Panc1 (cell line): ENCODE measurements around the gene TNS2. TPM values are rescaled to one million over a fixed set of nuclear protein-coding genes. Genes with fewer than 3 reads are reported as not detected.

Experiments used
- ATAC-seq: fragments of 200-7000 bp; cut with Tn5 transposase; 2 replicates; pipeline ENCODE4 v1.9.1; 2020; ENCODE audit warnings: mild to moderate bottlenecking, moderate library complexity
- BruUV-seq: library from RNA; stranded (reverse); fragments of 400-500 nt; replicated peaks from 2 replicates; lab custom pipeline; 2021; lab: Mats Ljungman, UMichigan
- CTCF ChIA-PET: fragments of 300-600 bp; sonication (Branson Sonifier 250); formaldehyde crosslinking; loops from one replicate; lab custom pipeline; 2022; ENCODE audit warnings: antibody characterized with exemption; lab: Charles Lee
- POLR2A ChIA-PET: fragments of 300-600 bp; sonication (Branson Sonifier 250); formaldehyde crosslinking; loops from one replicate; lab custom pipeline; 2022; ENCODE audit warnings: antibody characterized with exemption; lab: Charles Lee
- DNase-seq: peaks from one replicate; pipeline ENCODE4 v3.0.0-alpha.2; 2010; ENCODE audit warnings: low read depth, low spot score
- H3K27ac ChIP-seq: 2 replicates; pipeline ENCODE4 v1.5.1; 2011; ENCODE audit warnings: mild to moderate bottlenecking, low read length, inconsistent platforms
- H3K27me3 ChIP-seq: fragments of 200-500 bp; sonication (Bioruptor generic); 2 replicates; pipeline ENCODE4 v1.6.0; 2014; ENCODE audit warnings: low read length, inconsistent platforms; ENCODE audit not compliant: control insufficient read depth, insufficient read depth
- H3K36me3 ChIP-seq: fragments of 200-500 bp; sonication (Bioruptor generic); 2 replicates; pipeline ENCODE4 v1.5.1; 2014; ENCODE audit warnings: inconsistent platforms, mild to moderate bottlenecking, low read length, moderate library complexity; ENCODE audit not compliant: control insufficient read depth, insufficient read depth
- H3K4me1 ChIP-seq: 2 replicates; pipeline ENCODE4 v1.5.1; 2011; ENCODE audit warnings: inconsistent platforms, mild to moderate bottlenecking, low read length, moderate library complexity; ENCODE audit not compliant: control insufficient read depth, insufficient read depth
- H3K4me3 ChIP-seq, 2 experiments: 2 replicates each; pipeline ENCODE4 v1.5.1; 2011 to 2012; ENCODE audit warnings: low read depth in 2 of 2, low read length in 2 of 2, mild to moderate bottlenecking in 2 of 2, inconsistent platforms in 1 of 2, moderate library complexity in 1 of 2
- H3K9me3 ChIP-seq: fragments of 200-500 bp; sonication (Bioruptor generic); 2 replicates; pipeline ENCODE4 v1.5.1; 2014; ENCODE audit warnings: low read depth, mild to moderate bottlenecking, inconsistent platforms, low read length, moderate library complexity; ENCODE audit not compliant: control insufficient read depth, insufficient read depth
- POLR2AphosphoS5 ChIP-seq: IDR thresholded peaks from 2 replicates; pipeline ENCODE4 v1.6.1; 2012; ENCODE audit warnings: mild to moderate bottlenecking, low read depth, low read length, moderate library complexity
- SIN3A ChIP-seq: IDR thresholded peaks from 2 replicates; pipeline ENCODE4 v1.6.1; 2012; ENCODE audit warnings: low read depth, mild to moderate bottlenecking, low read length, moderate library complexity, borderline replicate concordance; ENCODE audit not compliant: insufficient read depth
- TCF7L2 ChIP-seq: IDR thresholded peaks from 2 replicates; pipeline ENCODE4 v1.6.1; 2011; ENCODE audit warnings: mild to moderate bottlenecking, low read depth, low read length, inconsistent platforms
- in situ Hi-C: cut with HindIII; loops from 2 replicates; pipeline ENCODE4 v1.10.0; 2016; ENCODE audit warnings: low sequenced_read_pairs, low pct_unique_long_range_greater_than_20kb
- intact Hi-C: fragments of 100-400 bp; cut with micrococcal nuclease; formaldehyde crosslinking; loops from one replicate; pipeline ENCODE4 v1.10.0; 2022; ENCODE audit not compliant: unreplicated experiment
- total RNA-seq: library from RNA; stranded (reverse); gene quantifications from one replicate; pipeline ENCODE4 v1.2.1, GENCODE V29; 2021; ENCODE audit not compliant: unreplicated experiment
- TF ChIP-seq, protein P1 (sequence below): fragments of 450-650 bp; IDR thresholded peaks from 2 replicates; pipeline ENCODE4 v1.5.1; 2017; ENCODE audit warnings: mild to moderate bottlenecking
- TF ChIP-seq, protein P2 (sequence below), 2 experiments: IDR thresholded peaks; 2 replicates each; pipeline ENCODE4 v1.6.1; 2011 to 2012; ENCODE audit warnings: low read depth in 2 of 2, control low read depth in 1 of 2, low read length in 1 of 2, mild to moderate bottlenecking in 1 of 2, moderate library complexity in 1 of 2; ENCODE audit not compliant: insufficient read depth in 1 of 2

Gene TNS2
- total RNA-seq, 1 experiment from 2014 or later = 48.1 TPM

DNA sequence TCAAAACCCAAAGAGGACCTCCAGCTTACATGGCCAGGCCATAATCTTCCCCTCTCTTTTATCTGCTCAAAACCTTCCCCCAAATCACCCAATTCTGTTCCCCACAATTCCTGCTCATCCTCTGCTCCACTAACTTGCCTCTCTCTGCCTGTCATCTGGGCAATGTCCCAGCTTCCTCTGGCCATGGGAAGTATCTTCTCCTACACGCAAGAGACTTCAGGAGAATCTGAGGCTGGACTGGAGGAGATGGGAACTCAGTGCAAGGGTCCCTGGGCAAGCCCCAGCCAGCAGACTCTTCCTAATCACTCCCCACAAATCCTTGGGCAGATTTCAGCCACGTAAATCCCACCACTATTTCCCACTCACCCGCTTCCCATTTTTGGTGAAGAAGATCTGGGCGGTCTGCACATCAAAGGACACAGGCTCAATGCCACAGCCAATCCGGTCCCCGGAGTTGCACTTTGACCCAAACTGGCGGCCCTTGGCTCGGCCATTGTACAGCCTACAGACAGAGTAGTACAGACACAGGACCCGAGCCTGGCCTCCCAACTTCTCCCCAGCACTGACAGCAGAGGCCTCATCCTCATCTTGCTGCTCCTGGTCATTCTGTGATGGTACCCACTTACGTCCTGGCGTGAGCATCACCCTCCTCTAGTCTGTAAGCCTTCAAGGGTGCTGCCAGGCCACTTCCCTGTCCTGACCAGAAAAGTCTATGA is 24.6 kb downstream of the TNS2 start:
- TF ChIP-seq POLR2AphosphoS5 (no peak), SIN3A (no peak), TCF7L2 (no peak)
- TF ChIP-seq, protein P1, sequence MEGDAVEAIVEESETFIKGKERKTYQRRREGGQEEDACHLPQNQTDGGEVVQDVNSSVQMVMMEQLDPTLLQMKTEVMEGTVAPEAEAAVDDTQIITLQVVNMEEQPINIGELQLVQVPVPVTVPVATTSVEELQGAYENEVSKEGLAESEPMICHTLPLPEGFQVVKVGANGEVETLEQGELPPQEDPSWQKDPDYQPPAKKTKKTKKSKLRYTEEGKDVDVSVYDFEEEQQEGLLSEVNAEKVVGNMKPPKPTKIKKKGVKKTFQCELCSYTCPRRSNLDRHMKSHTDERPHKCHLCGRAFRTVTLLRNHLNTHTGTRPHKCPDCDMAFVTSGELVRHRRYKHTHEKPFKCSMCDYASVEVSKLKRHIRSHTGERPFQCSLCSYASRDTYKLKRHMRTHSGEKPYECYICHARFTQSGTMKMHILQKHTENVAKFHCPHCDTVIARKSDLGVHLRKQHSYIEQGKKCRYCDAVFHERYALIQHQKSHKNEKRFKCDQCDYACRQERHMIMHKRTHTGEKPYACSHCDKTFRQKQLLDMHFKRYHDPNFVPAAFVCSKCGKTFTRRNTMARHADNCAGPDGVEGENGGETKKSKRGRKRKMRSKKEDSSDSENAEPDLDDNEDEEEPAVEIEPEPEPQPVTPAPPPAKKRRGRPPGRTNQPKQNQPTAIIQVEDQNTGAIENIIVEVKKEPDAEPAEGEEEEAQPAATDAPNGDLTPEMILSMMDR = no peak
- TF ChIP-seq, protein P2, sequence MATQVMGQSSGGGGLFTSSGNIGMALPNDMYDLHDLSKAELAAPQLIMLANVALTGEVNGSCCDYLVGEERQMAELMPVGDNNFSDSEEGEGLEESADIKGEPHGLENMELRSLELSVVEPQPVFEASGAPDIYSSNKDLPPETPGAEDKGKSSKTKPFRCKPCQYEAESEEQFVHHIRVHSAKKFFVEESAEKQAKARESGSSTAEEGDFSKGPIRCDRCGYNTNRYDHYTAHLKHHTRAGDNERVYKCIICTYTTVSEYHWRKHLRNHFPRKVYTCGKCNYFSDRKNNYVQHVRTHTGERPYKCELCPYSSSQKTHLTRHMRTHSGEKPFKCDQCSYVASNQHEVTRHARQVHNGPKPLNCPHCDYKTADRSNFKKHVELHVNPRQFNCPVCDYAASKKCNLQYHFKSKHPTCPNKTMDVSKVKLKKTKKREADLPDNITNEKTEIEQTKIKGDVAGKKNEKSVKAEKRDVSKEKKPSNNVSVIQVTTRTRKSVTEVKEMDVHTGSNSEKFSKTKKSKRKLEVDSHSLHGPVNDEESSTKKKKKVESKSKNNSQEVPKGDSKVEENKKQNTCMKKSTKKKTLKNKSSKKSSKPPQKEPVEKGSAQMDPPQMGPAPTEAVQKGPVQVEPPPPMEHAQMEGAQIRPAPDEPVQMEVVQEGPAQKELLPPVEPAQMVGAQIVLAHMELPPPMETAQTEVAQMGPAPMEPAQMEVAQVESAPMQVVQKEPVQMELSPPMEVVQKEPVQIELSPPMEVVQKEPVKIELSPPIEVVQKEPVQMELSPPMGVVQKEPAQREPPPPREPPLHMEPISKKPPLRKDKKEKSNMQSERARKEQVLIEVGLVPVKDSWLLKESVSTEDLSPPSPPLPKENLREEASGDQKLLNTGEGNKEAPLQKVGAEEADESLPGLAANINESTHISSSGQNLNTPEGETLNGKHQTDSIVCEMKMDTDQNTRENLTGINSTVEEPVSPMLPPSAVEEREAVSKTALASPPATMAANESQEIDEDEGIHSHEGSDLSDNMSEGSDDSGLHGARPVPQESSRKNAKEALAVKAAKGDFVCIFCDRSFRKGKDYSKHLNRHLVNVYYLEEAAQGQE (IDR thresholded peaks at IDR 0.05; ENCODE audit: insufficient read depth in 1 of 2, low read depth in 2 of 2, low read length in 1 of 2) = no peak
- ATAC-seq (no peak), DNase-seq (no peak)
- H3K36me3 ChIP-seq = no peaks in the 10 kb centered on the region
- H3K4me3 ChIP-seq = no peak overlapping the region
- no peaks in the 10 kb centered on the region for H3K27me3 ChIP-seq
- no peak overlapping the region for H3K27ac ChIP-seq
- no TSS peak for BruUV-seq
- 0 out of 2 replicates have a peak, but pooled peaks cover 3% of the 10 kb centered on the region for H3K4me1 ChIP-seq
- intact Hi-C loops (no loop called here), in situ Hi-C loops (no loop called here)
- H3K9me3 ChIP-seq = no peaks in the 10 kb centered on the region
- CTCF ChIA-PET = no interaction called here
- POLR2A ChIA-PET = no interaction called here

DNA sequence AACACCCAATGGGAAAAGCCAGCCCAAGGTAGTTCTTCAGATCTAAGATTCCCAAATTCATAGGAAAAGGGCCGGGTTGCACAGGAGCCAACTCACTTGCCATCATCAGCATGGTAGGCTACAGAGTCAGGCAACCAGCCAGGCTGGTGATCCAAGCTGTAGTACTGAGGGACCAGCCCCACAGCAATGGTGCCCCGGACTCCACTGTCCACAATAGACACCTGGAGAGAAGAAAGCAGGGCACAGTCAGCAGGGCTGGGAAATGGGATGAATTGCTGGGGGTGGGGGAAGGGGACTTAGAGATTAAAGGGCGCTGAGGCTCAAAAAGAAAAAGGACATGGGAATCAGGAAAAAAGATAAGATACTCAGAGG is 25.1 kb downstream of the TNS2 start:
- ATAC-seq = no peak
- TF ChIP-seq TCF7L2 = no peak
- TF ChIP-seq POLR2AphosphoS5 = no peak
- TF ChIP-seq SIN3A = no peak
- TF ChIP-seq, protein P1 = no peak
- TF ChIP-seq, protein P2 (IDR thresholded peaks at IDR 0.05; ENCODE audit: insufficient read depth in 1 of 2, low read depth in 2 of 2, low read length in 1 of 2) = no peak

More for the DNA sequence above, 25.1 kb downstream of the TNS2 start:
- no peak for DNase-seq
- Histone ChIP-seq H3K27me3 (no peaks in the 10 kb centered on the region), H3K27ac (no peak overlapping the region), H3K36me3 (no peaks in the 10 kb centered on the region), H3K9me3 (no peaks in the 10 kb centered on the region), H3K4me3 (no peak overlapping the region), H3K4me1 (0 out of 2 replicates have a peak, but pooled peaks cover 3% of the 10 kb centered on the region)
- BruUV-seq = no TSS peak
- intact Hi-C loops (no loop called here), in situ Hi-C loops (no loop called here)
- CTCF ChIA-PET = interaction anchor here (2.0 kb wide), 1 partner anchor 9 kb away, joined by 6 read pairs; no protein-coding TSS in a partner anchor
- POLR2A ChIA-PET = no interaction called here
